HCT116 (cell line): ENCODE measurements around the gene DOCK4.

Source experiments
- CTCF ChIP-seq, 3 experiments: fragments of 200-600 bp in 1 of 3; sonication (generic) in 1 of 3; IDR thresholded peaks in 2 of 3; conservative IDR thresholded peaks in 1 of 3; 2 replicates each; pipeline ENCODE4 v1.5.1; 2012 to 2017; ENCODE audit warnings: low read depth in 2 of 3, low read length in 2 of 3, antibody characterized with exemption in 1 of 3, borderline replicate concordance in 1 of 3, control low read depth in 1 of 3, mild to moderate bottlenecking in 1 of 3, mixed read lengths in 1 of 3, mixed run types in 1 of 3, moderate library complexity in 1 of 3; ENCODE audit not compliant: insufficient read depth in 1 of 3
- ELF1 ChIP-seq: IDR thresholded peaks from 2 replicates; pipeline ENCODE4 v1.6.1; 2012; ENCODE audit warnings: low read depth, borderline replicate concordance
- EZH2 ChIP-seq: fragments of 200-600 bp; sonication (generic); IDR thresholded peaks from 2 replicates; pipeline ENCODE4 v1.6.1; 2017; ENCODE audit warnings: antibody characterized with exemption, mixed run types
- EZH2phosphoT487 ChIP-seq: fragments of 200-600 bp; IDR thresholded peaks from 2 replicates; pipeline ENCODE4 v1.6.1; 2018; ENCODE audit warnings: antibody characterized with exemption, borderline replicate concordance
- MAX ChIP-seq: IDR thresholded peaks from 2 replicates; pipeline ENCODE4 v1.6.1; 2012
- POLR2A ChIP-seq: IDR thresholded peaks from 2 replicates; pipeline ENCODE4 v1.7.0; 2011; ENCODE audit warnings: borderline replicate concordance; ENCODE audit not compliant: insufficient read depth, insufficient read length; ENCODE audit errors: extremely low read depth
- SP1 ChIP-seq: IDR thresholded peaks from 2 replicates; pipeline ENCODE4 v1.6.1; 2012; ENCODE audit warnings: low read depth

DNA sequence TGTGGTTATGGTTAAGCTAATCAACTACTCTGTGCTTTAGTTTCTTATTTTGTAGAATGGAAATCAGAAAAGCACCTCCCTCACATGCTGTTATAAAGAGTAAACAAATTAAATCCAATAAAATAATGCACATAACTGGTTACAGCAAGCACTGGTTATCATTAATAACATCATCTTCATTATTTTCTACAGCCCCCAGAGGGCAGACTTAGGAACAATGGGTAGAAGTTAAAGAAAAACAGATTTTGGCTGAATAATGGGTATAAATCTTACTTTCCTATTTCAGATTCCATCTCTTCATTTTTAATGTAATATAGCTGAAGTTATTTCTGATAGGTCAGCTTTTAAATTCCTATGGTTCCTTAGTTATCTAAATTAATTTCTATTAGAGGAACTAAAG lies 126.5 kb downstream of the DOCK4 start:
- TF ChIP-seq EZH2phosphoT487 = no peak
- no peak for TF ChIP-seq SP1
- no peak for TF ChIP-seq POLR2A
- TF ChIP-seq CTCF (IDR thresholded peaks at IDR 0.05 in 2 of 3, conservative IDR thresholded peaks at IDR 0.05 in 1 of 3; ENCODE audit: borderline replicate concordance in 1 of 3, insufficient read depth in 1 of 3, low read depth in 2 of 3, low read length in 2 of 3) = peak in 2 of 3 experiments; percentile 14 to 28; a peak in 2 of 6 replicates
- TF ChIP-seq MAX = no peak
- TF ChIP-seq EZH2 = no peak
- TF ChIP-seq ELF1 = no peak
